Thyroid gland (tissue), 4 donors: Measurements from ENCODE around the gene SH3TC1.

Source experiments
- CTCF ChIP-seq, 6 experiments: fragments of 200-600 bp in 3 of 6; fragments of 450-650 bp in 3 of 6; sonication (generic) in 3 of 6; IDR thresholded peaks; one replicate each; pipeline ENCODE4 v1.5.1; 2016 to 2019; ENCODE audit warnings: antibody characterized with exemption in 6 of 6, mild to moderate bottlenecking in 2 of 6, inconsistent platforms in 1 of 6, moderate library complexity in 1 of 6
- POLR2A ChIP-seq, 2 donors: fragments of 450-650 bp; IDR thresholded peaks; one replicate each; pipeline ENCODE4 v1.6.1; 2017; ENCODE audit warnings: antibody characterized with exemption in 2 of 2, mild to moderate bottlenecking in 2 of 2, moderate library complexity in 1 of 2

- no peak for TF ChIP-seq CTCF (IDR thresholded peaks at IDR 0.05)
- no peak for TF ChIP-seq POLR2A (IDR thresholded peaks at IDR 0.05)
Measured at GRCh38 chr4:8215641-8216442, 16.8 kb downstream of the SH3TC1 start.
